Progenitor cell of endocrine pancreas (in vitro differentiated cells): Measurements from ENCODE around the gene TCF15. TPM values are rescaled to one million over a fixed set of nuclear protein-coding genes. Genes with fewer than 3 reads are reported as not detected.

Experiments used
- DNase-seq: peaks from one replicate; pipeline ENCODE4 v3.0.0; 2021; ENCODE audit warnings: low spot score; ENCODE audit not compliant: unreplicated experiment
- H3K27ac Mint-ChIP-seq: 2 replicates; pipeline ENCODE4 v1.8.0; 2021; ENCODE audit warnings: mild to moderate bottlenecking, moderate library complexity, mixed read lengths
- H3K27me3 Mint-ChIP-seq: 2 replicates; pipeline ENCODE4 v1.8.0; 2021; ENCODE audit warnings: mixed read lengths
- H3K36me3 Mint-ChIP-seq: 2 replicates; pipeline ENCODE4 v1.8.0; 2022; ENCODE audit warnings: mixed read lengths; ENCODE audit not compliant: insufficient read depth
- H3K4me1 Mint-ChIP-seq: 2 replicates; pipeline ENCODE4 v1.8.0; 2021; ENCODE audit warnings: low read depth, mixed read lengths
- H3K4me3 Mint-ChIP-seq: 2 replicates; pipeline ENCODE4 v1.8.0; 2021; ENCODE audit warnings: low read depth, mild to moderate bottlenecking, moderate library complexity, mixed read lengths
- H3K9me3 Mint-ChIP-seq: 2 replicates; pipeline ENCODE4 v1.8.0; 2021; ENCODE audit warnings: low read depth, mixed read lengths
- CTCF ChIP-seq: fragments of 200-600 bp; sonication (generic); IDR thresholded peaks from one replicate; pipeline ENCODE4 v1.5.0; 2021; ENCODE audit warnings: antibody characterized with exemption, mild to moderate bottlenecking; ENCODE audit not compliant: unreplicated experiment
- total RNA-seq: library from RNA; stranded (reverse); gene quantifications from 2 replicates; pipeline ENCODE4 v1.2.1, GENCODE V29; 2021

The TCF15 gene
- total RNA-seq, 1 donor from 2014 or later: not detected

GRCh38 chr20:615514-615913 is 5.4 kb upstream of the TCF15 start:
- TF ChIP-seq CTCF: no peak
- H3K27ac Mint-ChIP-seq: no peak overlapping the region
- peaks cover 3% of the 10 kb centered on the region for H3K36me3 Mint-ChIP-seq
- DNase-seq: no peak
- H3K4me1 Mint-ChIP-seq: no peaks in the 10 kb centered on the region
- peaks cover 9% of the 10 kb centered on the region for H3K9me3 Mint-ChIP-seq
- peaks cover 54% of the 10 kb centered on the region for H3K27me3 Mint-ChIP-seq
- H3K4me3 Mint-ChIP-seq: no peak overlapping the region

GRCh38 chr20:611843-612185 is 1.7 kb upstream of the TCF15 start:
- Mint-ChIP-seq H3K9me3 (no peaks in the 10 kb centered on the region), H3K4me3 (no peak overlapping the region)
- DNase-seq: no peak

GRCh38 chr20:611047-611842 is 1.1 kb upstream of the TCF15 start:
- Mint-ChIP-seq H3K4me1 (no peaks in the 10 kb centered on the region), H3K9me3 (no peaks in the 10 kb centered on the region), H3K4me3 (peak overlapping the region; percentile 24), H3K36me3 (no peaks in the 10 kb centered on the region), H3K27ac (no peak overlapping the region), H3K27me3 (peaks cover 71% of the 10 kb centered on the region)
- no peak for DNase-seq
- TF ChIP-seq CTCF: no peak

More at GRCh38 chr20:611843-612185, 1.7 kb upstream of the TCF15 start:
- TF ChIP-seq CTCF: no peak
- Mint-ChIP-seq H3K27ac (no peak overlapping the region), H3K36me3 (no peaks in the 10 kb centered on the region), H3K4me1 (no peaks in the 10 kb centered on the region), H3K27me3 (peaks cover 70% of the 10 kb centered on the region)

GRCh38 chr20:609371-609964 is 641 bp downstream of the TCF15 start:
- no peak for TF ChIP-seq CTCF
- Mint-ChIP-seq H3K4me3 (no peak overlapping the region), H3K9me3 (no peaks in the 10 kb centered on the region), H3K36me3 (no peaks in the 10 kb centered on the region), H3K4me1 (no peaks in the 10 kb centered on the region), H3K27ac (no peak overlapping the region), H3K27me3 (peaks cover 81% of the 10 kb centered on the region)
- no peak for DNase-seq

- H3K27ac Mint-ChIP-seq: no peak overlapping the region
- H3K4me1 Mint-ChIP-seq: no peaks in the 10 kb centered on the region
- peaks cover 79% of the 10 kb centered on the region for H3K27me3 Mint-ChIP-seq
- H3K36me3 Mint-ChIP-seq: no peaks in the 10 kb centered on the region
- H3K9me3 Mint-ChIP-seq: no peaks in the 10 kb centered on the region
- no peak for TF ChIP-seq CTCF
- H3K4me3 Mint-ChIP-seq: no peak overlapping the region
- no peak for DNase-seq
Measured at GRCh38 chr20:608970-609369, 1.1 kb downstream of the TCF15 start.
